ENCODE data around the gene TTC16.
A peak's percentile ranks its signal among the peaks of the same experiment; 100 is the strongest.

Gene TTC16

DNA sequence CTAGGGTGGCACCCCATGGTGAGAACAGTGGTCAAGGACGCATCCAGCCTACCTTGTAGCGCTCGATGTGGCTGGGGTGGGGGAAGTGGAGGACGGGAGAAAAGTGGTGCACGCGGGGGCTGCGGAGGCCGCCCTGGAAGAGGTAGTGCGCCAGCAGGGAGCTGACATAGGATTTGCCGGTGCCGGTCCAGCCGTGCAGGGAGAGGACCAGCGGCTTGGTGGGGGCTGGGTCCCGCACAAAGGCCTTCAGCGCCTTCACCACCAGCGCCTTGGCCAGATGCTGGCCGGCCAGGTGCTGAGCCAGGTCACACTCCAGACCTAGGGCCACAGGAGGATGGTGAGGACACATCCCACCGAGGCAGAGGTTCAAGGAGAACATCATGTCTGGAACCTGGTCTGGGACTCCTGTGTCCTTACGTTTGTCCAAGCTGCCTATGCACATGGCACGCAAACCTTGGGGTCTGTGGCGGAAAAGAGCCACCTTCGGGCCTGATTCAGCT is 18.4 kb downstream of the TTC16 start:
- H3K9me3 ChIP-seq (ENCODE audit: control insufficient read depth, insufficient read depth, low read length) = no peaks in the 10 kb centered on the region
- peak overlapping the region; percentile 59; the same call in 1 of the 2 replicates for H3K9ac ChIP-seq (ENCODE audit: low read depth, low read length)
- no peaks in the 10 kb centered on the region for H3K36me3 ChIP-seq (ENCODE audit: insufficient read depth, low read length)
- H3K4me1 ChIP-seq (ENCODE audit: insufficient read depth, low read length) = no peaks in the 10 kb centered on the region

DNA sequence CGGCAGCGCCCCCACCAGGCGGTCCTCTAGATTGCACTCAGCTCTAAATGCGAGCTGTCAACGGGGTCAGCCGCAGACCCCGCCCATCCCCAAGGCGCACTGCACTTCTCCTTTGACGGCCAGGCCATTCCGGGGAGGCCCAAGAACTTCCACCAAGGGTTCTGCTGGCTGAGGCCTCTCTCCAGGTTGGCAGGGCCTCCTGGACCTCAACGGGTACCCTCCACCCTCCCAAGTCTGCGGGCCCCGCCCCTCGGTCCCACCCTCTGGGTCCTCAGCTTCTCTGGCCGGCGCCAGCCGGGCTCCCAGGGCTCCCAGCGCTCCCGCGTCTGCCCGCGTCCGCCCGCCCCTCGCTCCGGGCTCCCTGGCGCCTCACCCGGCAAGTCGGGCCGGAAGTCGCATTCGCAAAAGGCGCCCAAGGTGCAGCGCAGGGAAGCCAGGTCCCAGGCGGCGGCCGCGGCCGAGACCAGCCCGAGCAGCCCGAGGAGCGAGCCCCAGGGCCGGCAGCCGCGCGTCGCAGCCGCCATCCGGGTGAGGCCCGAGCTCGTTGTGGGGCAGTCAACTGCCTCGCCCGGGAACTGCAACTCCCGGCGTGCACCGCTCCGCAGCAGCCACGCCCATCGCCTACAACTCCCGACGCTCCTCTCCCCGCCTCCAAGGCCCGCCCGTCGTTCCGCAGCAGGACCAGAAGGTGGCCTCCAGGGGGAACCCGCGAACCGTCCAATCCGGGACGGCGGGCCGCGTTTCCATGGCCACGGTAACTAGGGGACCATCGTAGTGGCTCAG is 19.1 kb downstream of the TTC16 start, which contains the start of gene TOR2A:
TSS of gene TOR2A (minus strand) at position 548 of the 783 bp plus-strand sequence. CDS start at position 524, 24 bp downstream.
- no peaks in the 10 kb centered on the region; the same call in 1 of the 2 replicates for H3K36me3 ChIP-seq (ENCODE audit: insufficient read depth, low read length)
- no peaks in the 10 kb centered on the region for H3K9me3 ChIP-seq (ENCODE audit: control insufficient read depth, insufficient read depth, low read length)
- peak within 1 kb of the TSS; percentile 59; the same call in 1 of the 2 replicates for H3K9ac ChIP-seq (ENCODE audit: low read depth, low read length)
- H3K4me1 ChIP-seq (ENCODE audit: insufficient read depth, low read length) = no peaks in the 10 kb centered on the region

DNA sequence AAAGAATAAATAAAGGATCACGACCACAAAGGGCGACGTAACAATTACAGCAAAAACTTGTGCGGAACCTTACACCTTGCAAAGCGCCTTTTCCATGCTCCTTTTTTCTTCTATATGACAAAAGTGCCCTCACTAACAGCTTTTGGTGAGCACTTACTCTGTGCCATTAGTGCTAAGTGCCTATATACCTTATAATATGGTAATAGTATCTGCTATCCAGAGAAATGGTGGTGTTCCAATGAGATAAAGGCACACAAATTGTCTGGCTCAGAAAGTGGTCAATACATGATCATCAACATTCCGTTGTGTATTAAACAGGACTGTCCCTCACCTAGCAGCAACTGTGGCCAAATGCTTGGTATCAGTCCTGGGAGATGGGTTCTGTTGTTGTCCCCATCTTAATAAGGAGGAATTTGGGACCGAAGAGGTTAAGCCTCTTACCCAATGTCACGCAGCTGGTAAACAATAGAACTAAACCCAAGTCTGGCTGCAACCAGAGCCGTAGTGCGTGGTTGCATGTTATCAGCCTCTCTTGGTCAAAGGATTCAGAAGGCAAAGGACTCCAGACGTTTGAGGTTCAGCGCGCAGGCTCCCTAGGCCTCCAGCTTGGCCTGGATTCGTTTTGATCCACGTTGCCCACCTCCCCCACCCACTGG is 19.8 kb downstream of the TTC16 start:
- Histone ChIP-seq H3K9me3 (ENCODE audit: control insufficient read depth, insufficient read depth, low read length) (no peaks in the 10 kb centered on the region), H3K9ac (ENCODE audit: low read depth, low read length) (no peak overlapping the region), H3K36me3 (ENCODE audit: insufficient read depth, low read length) (no peaks in the 10 kb centered on the region; the same call in 1 of the 2 replicates), H3K4me1 (ENCODE audit: insufficient read depth, low read length) (no peaks in the 10 kb centered on the region)

DNA sequence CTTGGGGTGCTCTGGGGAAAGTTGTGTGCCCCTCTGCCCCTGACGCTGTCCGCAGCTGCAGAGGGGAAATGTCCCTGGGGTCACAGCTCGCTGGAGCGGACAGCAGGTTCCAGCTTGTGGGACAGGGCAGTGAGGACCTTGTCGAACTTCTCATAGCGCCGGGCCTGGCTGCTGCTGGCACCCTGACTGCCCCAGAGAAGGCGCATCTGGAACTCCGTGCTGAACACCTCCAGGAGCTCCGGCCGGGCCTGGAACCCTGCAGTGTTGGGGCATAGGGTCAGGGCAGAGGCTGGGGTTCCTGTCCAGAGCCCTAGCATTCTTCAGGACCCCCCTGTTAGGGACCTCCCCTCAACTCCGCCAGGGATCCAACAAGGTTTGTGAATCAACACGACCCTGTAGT is 22.8 kb downstream of the TTC16 start:
- no peaks in the 10 kb centered on the region for H3K4me1 ChIP-seq (ENCODE audit: insufficient read depth, low read length)

DNA sequence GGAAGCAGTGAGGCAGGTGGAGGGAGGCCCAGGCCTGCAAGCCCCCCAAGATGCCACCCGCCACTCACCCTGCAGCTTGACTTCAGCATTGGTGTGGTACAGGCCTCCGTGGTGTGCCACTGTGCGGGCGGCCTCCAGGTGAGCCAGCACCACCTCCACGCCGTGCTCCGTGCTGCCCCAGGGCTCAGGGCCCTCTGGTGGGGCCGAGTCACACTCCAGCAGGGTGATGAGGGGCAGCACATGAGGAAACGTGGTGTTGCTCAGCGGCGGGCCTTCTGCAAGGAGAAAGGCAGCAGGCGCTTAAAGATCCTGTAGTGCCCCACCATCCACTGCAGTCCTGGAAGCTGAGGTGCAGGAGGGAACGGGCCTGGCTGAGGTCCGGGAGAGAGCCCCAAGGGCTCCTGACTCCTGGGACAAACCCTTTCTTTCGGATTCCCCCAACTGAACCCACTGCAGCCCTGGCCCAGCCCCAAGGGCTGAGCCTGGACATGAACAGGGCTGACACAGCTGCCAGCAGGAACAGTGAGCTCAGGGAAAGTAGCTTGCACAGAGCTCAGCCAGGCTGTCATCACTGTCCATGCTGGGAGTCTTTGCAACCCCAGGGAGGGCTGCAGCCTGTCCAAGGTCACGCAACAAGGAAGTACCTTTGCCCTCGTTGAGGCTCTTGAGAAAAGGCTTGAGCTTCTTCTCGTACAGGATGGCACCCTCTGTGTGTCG is 23.9 kb downstream of the TTC16 start:
- Histone ChIP-seq H3K9me3 (ENCODE audit: control insufficient read depth, insufficient read depth, low read length) (no peaks in the 10 kb centered on the region), H3K9ac (ENCODE audit: low read depth, low read length) (no peak overlapping the region), H3K4me1 (ENCODE audit: insufficient read depth, low read length) (no peaks in the 10 kb centered on the region), H3K36me3 (ENCODE audit: insufficient read depth, low read length) (no peaks in the 10 kb centered on the region; the same call in 1 of the 2 replicates)

More for the DNA sequence above, 22.8 kb downstream of the TTC16 start:
- no peaks in the 10 kb centered on the region for H3K9me3 ChIP-seq (ENCODE audit: control insufficient read depth, insufficient read depth, low read length)
- no peak overlapping the region for H3K9ac ChIP-seq (ENCODE audit: low read depth, low read length)
- no peaks in the 10 kb centered on the region; the same call in 1 of the 2 replicates for H3K36me3 ChIP-seq (ENCODE audit: insufficient read depth, low read length)

DNA sequence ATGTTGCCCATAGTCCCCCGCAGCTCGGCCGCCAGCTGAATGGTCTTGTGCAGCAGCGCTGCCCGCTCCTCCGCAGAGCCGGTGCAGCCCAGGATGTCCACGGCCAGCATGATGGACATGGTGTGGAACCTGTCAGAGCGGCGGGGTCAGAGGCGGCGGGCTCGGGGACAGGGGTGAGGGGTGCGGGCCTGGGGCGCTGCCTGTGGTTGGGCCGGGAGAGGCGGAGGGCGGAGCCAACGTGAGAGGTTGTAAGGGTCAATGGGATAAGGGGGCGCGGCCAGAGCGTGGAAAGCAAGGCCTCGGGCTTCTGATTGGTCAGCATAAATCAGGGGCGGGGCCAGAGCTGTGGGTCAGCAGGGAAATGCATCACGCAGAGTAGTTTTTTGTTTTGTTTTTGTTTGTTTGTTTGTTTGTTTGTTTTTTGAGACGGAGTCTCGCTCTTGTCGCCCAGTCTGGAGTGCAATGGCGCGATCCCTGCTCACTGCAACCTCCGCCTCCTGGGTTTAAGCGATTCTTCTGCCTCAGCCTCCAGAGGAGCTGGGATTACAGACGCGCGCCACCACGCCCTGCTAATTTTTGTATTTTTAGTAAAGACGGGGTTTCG is 26.1 kb downstream of the TTC16 start:
- Histone ChIP-seq H3K9ac (ENCODE audit: low read depth, low read length) (peak overlapping the region; percentile 43; the same call in 1 of the 2 replicates), H3K4me1 (ENCODE audit: insufficient read depth, low read length) (no peaks in the 10 kb centered on the region), H3K36me3 (ENCODE audit: insufficient read depth, low read length) (no peaks in the 10 kb centered on the region; the same call in 1 of the 2 replicates), H3K9me3 (ENCODE audit: control insufficient read depth, insufficient read depth, low read length) (no peaks in the 10 kb centered on the region)

DNA sequence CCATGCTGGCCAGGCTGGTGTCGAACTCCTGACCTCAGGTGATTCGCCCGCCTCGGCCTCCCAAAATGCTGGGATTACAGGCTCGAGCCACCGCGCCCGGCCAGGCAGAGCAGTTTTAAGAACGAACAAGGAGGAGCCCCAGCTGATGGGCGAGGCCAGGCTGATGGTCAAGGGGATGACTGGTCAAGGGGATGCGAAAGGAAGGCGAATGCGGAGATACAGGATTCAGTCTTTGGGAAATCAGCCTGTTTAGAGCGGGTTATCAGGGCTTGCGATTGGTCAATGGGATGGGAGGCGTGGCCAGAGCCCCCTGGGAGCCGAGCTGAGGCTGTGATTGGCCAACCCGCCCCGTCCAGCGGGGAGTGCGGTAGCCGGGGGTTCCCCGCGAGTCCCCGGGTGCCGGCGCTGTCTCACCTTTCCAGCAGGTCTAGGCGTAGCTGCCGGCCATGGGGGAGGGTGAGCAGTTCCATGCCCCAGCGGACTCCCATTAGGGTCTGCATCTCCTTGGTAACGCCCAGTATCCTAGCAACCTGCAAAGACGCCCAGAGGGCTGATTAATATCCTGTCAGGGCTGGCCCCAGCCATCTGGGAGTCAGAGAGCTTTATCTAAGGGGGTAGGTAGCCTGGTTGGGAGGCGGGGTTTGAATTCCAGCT is 26.7 kb downstream of the TTC16 start:
- Histone ChIP-seq H3K9me3 (ENCODE audit: control insufficient read depth, insufficient read depth, low read length) (no peaks in the 10 kb centered on the region), H3K4me1 (ENCODE audit: insufficient read depth, low read length) (no peaks in the 10 kb centered on the region), H3K36me3 (ENCODE audit: insufficient read depth, low read length) (no peaks in the 10 kb centered on the region; the same call in 1 of the 2 replicates), H3K9ac (ENCODE audit: low read depth, low read length) (peak overlapping the region; percentile 43; the same call in 1 of the 2 replicates)

DNA sequence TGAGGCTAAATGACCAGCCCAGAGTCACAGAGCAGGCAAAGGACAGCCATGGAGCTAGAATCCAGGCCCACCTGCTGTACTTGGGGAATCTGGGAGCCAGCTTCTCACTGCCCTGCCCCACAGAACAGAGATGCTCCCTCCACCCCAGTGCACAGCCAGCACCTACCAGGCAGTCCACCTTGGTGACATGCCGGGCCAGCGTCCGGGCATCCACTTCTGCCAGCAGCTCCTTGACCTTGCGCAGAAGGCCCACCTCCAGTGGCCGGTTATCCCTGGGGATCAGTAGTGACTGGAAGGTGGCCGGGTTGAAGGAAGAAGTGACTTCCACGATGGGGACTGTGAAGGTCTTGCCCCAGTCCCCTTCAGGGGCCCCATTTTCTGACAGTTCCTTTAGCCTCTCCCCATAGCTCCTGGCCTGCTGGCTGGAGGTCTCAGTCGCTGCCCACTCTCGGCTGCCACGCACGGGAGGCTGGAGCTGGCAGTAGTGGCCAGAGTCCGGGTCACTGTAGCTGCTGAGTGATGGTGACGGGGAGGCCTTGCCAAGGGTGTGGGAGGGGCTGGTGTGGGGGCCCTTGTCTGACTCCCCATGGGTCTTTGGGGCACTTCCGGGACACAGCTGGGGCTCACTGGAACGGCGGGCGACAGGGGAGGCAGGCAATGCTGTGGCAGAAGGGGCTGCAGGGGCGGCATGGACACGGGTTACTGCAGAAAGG is 28.7 kb downstream of the TTC16 start:
- H3K36me3 ChIP-seq (ENCODE audit: insufficient read depth, low read length) = no peaks in the 10 kb centered on the region; the same call in 1 of the 2 replicates
- no peaks in the 10 kb centered on the region for H3K9me3 ChIP-seq (ENCODE audit: control insufficient read depth, insufficient read depth, low read length)
- no peaks in the 10 kb centered on the region for H3K4me1 ChIP-seq (ENCODE audit: insufficient read depth, low read length)
- H3K9ac ChIP-seq (ENCODE audit: low read depth, low read length) = no peak overlapping the region

DNA sequence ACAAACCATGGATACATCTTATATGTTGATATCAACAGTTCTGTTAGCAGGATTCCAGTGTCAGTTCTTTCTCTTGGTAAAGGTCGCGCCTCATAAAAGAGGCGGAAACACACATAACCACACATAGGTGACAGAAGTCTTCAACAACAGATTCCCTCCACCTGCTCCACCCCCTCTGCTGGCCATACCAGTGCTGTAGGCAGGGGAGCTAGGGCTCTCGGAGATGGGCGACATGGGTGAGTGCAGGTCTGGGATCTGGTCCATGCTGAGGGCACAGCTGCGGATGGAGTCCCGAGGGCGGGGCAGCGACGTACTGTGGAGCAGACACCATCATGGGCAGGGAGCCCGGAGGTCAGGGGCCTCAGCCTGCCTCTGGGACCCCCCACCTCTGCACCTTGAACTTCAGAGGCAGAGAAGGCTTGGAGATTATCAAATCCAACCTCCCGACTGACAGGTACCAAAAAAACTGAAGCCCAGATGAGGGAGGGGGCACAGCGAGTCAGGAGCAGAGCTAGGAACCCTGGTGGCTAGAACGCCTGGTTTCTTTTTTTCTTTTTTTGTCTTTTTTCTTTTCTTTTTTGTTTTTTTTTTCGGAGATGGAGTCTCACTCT is 31.2 kb downstream of the TTC16 start:
- no peak overlapping the region for H3K9ac ChIP-seq (ENCODE audit: low read depth, low read length)
- H3K36me3 ChIP-seq (ENCODE audit: insufficient read depth, low read length) = no peaks in the 10 kb centered on the region; the same call in 1 of the 2 replicates
- no peaks in the 10 kb centered on the region for H3K4me1 ChIP-seq (ENCODE audit: insufficient read depth, low read length)
- H3K9me3 ChIP-seq (ENCODE audit: control insufficient read depth, insufficient read depth, low read length) = no peaks in the 10 kb centered on the region

DNA sequence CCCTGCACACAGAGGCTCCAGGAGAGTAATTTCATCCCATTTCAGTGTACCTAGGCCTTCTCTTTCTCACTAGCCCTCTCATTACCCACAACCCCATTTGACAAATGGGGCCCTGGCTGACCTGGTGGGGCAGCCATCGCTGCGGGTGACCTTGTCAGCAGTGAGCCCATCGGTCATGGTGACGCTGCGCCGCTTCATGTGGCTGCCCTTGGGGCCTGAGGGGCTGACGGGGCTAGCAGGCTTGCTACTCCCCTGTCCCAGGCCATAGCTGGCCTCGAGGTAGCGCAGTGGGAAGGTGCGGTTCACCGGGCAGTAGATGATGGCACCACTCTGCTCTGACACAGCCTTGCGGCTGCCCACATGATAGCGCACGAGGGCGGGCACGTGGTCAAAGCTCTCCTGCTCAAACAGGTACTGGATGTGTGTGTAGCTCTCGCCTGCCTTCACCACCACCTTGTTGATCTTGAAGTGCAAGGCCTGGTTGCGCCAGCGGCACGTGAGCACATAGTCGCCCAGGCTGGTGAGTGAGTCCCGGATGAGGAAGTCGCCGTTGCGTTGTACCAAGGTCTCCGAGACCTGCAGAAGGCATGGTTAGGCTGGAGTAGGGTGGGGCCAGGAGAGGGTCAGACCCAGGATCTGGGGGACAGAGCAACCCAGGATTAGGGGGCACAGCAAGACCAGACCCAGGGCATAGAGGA is 33.4 kb downstream of the TTC16 start:
- Histone ChIP-seq H3K9me3 (ENCODE audit: control insufficient read depth, insufficient read depth, low read length) (no peaks in the 10 kb centered on the region), H3K9ac (ENCODE audit: low read depth, low read length) (no peak overlapping the region), H3K36me3 (ENCODE audit: insufficient read depth, low read length) (no peaks in the 10 kb centered on the region; the same call in 1 of the 2 replicates), H3K4me1 (ENCODE audit: insufficient read depth, low read length) (no peaks in the 10 kb centered on the region)

DNA sequence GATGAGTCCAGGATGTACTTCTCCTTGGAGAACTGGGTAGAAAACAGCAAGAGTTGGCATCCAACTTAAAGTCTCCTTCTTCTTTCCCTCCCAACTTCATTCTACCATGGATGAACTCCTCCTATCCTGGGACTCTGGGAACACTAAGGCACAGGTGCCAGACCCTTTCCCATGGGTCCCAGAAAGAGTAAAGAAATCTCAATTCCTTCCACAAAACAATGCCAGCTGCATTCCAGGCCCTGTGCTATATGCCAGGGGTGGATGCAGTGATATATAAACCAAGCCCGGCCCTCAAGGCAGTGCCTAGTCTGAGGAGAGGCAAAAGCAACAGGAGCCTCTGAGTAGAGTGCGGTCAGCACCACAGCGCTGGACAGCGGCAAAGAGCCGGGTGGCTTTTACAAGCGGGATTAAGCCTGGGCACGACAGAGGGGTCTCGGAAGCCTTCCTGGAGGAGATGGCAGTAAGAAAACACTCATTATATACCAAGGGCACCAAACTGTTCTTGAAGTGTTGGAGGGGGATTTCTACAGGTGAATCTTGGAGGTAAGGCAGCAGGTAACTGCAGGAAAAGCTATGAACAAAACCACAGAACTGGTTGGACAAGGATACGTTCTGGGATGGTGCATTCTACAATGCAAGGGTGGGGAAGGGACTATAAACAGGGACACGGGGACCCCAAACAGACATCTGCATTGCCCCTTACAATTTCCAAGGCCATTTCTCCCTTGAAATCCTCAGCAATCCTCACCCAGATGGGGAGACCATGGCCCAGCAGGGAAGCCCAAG is 35.6 kb downstream of the TTC16 start:
- H3K9ac ChIP-seq (ENCODE audit: low read depth, low read length) = no peak overlapping the region
- no peaks in the 10 kb centered on the region; the same call in 1 of the 2 replicates for H3K36me3 ChIP-seq (ENCODE audit: insufficient read depth, low read length)
- H3K4me1 ChIP-seq (ENCODE audit: insufficient read depth, low read length) = no peaks in the 10 kb centered on the region; the same call in 1 of the 2 replicates
- H3K9me3 ChIP-seq (ENCODE audit: control insufficient read depth, insufficient read depth, low read length) = no peaks in the 10 kb centered on the region

DNA sequence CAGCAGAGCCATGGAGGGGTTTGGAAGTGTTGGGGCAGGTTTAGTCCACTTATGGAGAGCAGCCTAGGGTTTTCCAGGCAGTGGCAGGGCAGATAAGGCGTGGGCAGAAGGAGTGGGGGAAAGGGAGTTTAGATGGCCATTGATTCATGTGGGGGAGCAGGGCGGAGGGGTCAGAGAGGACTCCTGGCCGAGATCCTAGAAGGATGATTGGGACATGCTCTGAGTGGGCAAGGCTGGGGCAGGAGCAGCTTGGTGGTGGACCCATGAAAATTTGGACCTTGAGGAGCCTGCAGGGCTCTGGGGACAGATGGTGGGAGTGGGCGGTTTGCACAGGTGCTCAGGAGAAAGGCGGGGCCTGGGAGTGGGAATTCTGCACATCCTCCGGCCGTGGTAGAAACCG is 37.3 kb downstream of the TTC16 start:
- Histone ChIP-seq H3K9ac (ENCODE audit: low read depth, low read length) (no peak overlapping the region), H3K4me1 (ENCODE audit: insufficient read depth, low read length) (no peaks in the 10 kb centered on the region; the same call in 1 of the 2 replicates), H3K36me3 (ENCODE audit: insufficient read depth, low read length) (no peaks in the 10 kb centered on the region; the same call in 1 of the 2 replicates), H3K9me3 (ENCODE audit: control insufficient read depth, insufficient read depth, low read length) (no peaks in the 10 kb centered on the region)
